ENCODE data around the gene RBM33.
"Not testable (repeated sequence)": the region's sequence is repeated elsewhere in the genome, so short reads cannot be mapped to it uniquely, and the experiment has no call there.

The RBM33 gene

DNA sequence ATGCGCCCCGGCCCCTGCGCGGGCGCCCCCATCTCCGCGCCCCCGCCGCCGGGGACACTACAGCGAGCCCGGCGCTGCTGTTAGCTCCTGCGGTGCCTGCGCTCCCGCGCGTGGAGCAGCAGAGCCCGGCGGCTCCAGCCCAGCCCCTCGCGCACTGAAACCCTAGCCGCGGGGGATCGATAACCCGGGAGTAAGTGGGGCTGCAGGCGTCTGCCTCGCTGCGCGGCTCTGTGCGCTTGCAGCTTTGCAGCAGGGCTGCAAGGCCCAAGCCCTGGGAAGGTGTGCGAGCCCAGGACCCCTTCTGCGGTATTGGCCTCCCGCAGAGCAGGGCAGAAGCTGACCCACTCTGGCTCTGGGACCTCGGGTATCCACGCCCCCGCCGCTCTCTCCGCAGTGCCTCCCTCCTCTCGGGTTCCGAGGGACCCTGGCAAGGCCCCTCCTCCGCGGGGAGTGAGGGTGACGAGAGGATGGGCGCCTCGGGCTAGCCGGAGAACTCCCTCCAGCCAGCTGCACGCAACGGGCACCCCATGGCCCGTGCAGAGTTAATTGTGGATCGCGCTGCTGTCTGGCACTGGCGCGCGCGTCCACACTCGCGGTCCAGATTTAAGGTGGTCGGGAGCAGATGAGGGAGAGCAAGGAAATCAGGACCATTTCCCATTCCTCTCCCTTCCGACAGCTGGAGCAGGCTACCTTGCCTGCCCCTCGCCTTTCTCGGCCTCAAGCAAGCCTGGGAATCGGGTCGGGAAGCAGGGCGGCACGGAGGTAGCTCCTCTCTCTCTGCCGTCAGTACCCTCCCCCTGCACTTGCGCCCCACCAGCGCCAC lies 165.7 kb downstream of the RBM33 start:
- no peak for DNase-seq (ENCODE audit: low read depth in 2 of 2)

DNA sequence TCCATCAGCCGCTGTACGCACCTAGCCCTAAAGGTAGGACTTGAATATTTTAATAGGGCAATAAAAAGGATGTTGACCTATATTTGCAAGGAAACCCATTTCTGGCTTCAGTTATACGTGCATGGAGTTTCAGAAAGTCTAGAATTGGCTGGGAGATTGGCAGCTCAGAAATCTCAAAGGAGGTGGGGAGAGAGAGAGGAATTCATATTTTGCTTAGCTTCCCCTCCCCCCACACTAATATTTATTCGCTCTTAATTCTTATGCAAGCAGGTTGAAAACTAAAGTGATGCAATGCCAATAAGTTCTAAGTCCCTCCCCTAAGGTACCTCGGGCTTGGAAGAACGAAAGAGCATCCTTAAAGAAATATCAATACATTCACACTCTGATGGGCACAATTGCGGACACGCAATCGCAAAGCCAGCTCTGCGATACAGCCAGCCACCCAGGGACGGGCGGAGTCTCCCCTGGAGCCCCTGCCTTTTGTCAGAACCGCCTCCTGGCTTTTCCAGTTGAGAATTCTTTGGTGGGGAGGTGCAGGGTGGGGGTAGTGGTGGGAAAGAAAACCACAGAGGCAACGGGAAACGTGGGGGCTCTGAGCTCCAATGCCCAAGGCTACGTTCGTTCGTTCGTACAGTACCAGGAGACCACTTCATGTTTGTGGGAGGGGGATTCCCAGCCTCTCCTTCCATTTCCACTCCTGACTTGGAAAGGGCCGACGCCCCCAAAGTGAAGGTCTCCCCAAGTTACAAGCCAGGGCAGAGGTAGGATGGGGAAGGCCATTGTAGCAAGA lies 166.5 kb downstream of the RBM33 start:
- no peak for DNase-seq (ENCODE audit: low read depth in 2 of 2)

DNA sequence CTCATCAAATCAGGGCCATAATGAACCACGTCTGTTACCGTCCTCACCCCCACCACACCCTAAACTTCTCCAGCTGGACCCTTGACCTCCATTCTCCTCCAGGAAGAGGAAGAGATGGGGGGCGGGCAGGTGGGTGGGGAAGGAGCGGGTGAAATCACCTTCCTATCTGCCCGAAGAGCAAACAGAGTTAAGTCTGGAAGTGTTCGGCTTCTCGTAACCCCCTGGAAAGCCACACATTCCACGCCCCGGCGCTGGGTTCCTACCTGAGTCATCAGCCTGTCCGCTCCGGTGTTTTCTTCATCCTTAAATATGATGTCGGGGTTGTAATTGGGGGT lies 167.1 kb downstream of the RBM33 start:
- no peak for DNase-seq (ENCODE audit: low read depth in 2 of 2)

DNA sequence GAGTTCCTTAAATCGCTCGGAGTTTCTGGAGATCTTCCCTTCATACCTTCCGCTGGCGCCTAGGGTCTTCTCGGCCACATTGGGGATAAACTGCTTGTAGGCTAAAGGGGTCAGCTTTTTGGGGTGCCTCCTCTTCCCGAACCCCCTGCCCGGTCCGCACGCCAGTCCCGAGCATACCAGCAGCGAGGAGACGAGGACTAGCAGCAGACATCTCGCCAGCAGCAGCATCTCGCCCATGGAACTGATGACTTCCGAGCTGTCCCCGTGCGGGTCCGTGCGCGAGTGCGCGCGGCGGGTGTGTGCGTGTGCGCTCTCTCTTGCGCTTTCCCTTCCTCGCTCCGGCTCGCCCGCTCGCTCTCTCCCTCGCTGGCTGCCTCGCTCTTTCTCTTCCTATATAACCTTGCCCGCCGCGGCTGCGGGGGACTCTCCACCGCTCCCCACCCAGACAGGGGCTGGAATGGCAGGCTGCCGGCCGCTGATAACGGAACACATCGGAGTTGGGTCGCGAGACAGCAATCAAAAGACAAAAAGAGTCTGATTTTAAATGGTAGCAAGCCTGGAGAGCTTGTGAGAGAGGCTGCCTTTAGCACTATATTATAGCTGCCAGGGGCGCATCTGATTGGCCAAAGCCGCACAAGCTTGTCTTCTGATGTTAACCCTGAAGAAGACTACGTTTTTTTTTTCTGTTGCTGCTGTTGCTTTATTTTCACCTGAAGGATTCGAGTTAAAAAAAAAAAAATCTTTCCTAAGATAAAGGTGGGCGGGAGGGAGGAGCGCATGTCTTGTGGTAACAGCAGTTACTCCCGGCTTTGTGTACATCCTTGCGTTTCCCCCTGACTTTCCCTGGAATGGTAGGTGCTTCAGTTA lies 167.7 kb downstream of the RBM33 start, which contains the start of gene SHH:
TSS of gene SHH (minus strand) at position 569 of the 867 bp plus-strand sequence. CDS start at position 228, 341 bp downstream.
- no peak for DNase-seq (ENCODE audit: low read depth in 2 of 2)

DNA sequence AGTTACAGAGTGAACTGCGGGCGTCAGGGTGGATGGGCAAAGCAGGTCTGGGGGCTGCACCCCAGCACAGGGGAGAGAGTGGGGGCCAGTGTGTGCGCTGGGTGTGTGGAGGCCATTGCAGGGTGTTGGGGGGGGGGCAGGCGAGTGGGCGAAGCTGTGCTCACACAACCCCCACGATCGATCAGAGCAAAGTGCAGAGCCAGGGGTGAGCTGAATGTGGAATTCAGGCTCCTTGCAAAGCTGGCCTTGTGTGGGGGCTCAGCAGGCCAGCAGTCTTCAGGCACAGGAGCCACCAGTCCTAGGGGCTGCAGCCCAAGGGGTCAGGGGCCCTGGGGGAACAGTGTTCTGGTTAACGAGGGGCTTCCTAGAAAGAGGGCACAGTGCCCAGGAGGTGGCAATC lies 168.7 kb downstream of the RBM33 start:
- DNase-seq (ENCODE audit: low read depth in 2 of 2), result no peak

DNA sequence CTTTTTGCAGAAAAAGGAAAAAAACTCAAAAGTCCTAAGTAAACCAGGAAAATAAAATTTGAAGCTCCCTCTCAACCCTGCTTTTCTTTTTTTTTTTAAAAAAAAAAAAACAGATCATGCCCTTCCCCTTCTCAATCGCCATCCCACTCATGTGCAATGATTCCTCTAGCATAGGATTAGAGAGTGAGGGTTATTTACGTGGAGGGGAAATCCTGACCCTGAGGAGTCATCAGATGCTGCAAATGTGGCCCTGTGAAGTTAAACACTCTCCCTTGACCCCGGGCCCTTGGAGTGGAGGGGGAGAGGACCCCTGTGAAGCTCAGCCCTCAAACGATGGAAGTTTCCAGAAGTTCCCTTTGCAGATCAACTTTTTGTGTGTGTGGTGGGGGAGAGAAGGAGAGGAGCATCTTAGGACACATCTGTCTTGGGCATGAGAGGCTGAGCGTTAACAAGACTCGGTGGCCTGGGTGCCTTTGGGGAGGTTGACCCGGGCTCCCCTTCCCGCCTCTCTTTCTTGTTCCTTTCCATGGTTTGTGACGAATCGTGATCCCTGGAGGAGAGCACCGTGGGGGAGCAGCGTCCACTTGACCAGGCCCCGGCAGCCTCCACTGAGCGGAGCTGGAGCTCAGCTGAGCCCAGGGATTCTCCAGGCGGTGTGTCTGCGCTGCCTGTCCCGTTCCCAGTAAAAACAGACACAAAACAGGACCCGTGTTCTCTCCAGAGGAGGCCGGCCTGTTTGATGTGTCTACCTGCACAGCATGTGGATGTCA lies 169.3 kb downstream of the RBM33 start:
- DNase-seq (ENCODE audit: low read depth in 2 of 2), result no peak

DNA sequence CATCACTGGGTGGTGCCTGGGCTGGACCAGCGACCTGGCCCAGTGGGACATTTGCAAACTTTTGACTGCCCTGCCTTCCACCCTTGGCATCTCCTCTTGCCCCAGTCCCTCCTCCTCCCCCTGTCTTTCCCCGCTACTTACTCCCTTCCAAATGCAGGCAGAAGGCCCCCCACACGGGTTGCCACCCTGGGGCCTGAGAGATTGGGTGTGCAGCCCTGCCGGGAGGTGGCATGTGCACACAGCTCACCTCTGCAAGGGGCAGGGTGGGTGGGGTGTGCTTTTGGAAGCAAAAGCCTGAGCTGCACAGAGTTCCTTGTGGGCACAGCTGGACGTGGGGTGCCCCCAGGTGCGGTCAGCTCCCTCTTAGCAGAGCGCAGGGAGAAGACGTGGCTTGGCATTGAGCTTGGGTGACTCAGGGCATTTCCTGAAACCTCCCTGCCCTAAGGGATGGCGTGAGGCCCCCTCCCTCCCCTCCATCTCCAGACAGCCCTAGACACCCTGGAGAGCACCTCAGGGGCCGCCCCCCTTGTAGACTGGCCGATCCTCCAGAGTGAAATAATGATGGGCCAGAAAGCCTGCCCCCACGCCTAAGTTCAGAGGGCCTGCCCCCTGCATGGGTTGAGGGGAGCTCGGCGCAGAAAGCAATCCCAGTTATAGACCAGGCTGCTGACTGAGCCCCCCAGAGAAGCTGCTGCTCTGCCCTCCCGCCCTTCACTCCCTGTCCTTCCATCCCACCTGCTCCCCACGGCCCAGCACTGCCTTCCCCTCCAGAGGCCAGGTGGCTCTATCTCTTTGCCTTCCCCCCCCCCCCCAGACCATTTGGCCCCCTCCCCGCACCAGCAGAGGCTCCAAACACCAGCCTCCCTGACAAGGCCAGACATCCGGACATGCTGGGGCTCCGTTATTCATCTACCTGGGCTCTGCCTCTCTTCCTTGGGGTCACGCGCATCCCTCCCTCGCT lies 170.1 kb downstream of the RBM33 start:
- no peak for DNase-seq (ENCODE audit: low read depth in 2 of 2)

DNA sequence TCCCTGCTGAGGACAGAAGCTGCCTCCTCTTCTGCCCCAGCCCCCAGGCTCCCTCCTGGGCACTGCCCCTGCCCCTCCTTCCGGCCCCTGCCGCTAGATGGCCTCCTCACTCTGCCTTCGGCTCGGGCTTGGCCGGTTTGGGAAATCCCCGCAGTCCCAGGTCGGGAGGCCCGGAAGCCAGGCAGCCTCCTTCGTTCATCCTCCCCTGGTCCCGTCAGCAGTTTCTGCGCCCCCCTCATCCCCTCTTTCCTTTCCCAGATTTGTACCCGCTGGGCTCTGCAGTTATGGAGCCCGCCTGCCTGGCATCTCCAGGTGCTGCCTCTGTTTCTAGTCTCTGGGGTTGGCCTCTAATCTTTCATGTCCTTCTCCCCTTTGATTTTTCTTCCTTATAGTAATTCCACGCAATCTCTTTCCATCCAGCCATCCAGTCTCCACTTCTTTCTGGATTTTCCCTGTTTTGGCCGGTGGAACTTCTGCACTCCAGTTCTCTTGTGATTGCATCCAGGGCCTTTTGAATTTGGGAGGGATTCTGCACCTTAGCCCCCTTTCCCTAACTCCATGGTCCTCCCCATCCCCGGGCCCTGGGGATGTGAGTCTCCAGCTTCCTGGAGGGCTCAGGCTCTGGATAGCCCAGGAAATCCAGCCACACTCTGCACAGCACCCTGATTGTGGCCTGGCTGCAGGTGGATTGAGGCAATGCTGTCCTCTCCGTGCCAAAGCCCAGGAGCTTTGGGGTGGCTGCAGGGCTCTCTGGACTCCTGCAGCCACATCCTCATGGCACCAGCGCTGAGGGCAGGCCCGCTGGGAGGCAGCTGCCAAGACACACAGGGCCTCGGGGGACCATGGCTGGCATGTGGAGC lies 171.1 kb downstream of the RBM33 start:
- DNase-seq (ENCODE audit: low read depth in 2 of 2), result peak; percentile 17 to 30

DNA sequence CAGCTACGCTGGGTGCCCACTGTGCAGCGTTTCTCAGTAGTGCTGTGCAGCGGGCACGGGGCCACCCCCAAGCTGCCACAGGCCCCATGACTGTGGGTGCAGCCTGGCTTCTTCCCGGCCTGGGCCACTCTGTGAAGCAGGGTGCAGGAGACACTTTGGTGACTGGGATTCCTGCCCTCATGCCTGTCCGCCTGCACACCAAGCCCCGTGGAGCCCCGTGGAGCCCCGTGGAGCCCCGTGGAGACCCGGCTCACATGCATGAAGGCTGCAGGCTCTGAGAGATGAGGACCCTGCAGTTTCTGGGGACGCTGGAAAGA lies 171.7 kb downstream of the RBM33 start:
- DNase-seq (ENCODE audit: low read depth in 2 of 2), result no peak

DNA sequence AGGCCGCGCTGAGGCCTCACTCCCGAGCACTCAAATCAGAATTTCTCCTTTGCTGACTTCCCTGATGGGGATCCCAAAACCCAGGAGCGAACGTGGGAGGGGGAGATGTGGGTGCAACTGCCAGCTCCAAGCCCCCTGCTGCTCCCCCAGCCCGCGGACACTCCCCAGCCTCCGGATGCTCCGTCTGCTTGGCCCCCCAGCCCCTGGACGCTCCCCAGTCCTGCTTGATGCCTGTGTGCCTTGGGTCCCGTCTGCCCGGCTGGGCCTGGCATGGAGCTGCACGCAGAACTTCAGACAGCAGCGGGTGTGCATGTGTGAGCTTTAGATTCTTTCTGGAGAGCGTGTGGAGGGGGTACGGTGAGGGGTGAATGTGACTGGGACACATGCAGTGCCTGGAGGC lies 172.5 kb downstream of the RBM33 start:
- no peak for DNase-seq (ENCODE audit: low read depth in 2 of 2)

DNA sequence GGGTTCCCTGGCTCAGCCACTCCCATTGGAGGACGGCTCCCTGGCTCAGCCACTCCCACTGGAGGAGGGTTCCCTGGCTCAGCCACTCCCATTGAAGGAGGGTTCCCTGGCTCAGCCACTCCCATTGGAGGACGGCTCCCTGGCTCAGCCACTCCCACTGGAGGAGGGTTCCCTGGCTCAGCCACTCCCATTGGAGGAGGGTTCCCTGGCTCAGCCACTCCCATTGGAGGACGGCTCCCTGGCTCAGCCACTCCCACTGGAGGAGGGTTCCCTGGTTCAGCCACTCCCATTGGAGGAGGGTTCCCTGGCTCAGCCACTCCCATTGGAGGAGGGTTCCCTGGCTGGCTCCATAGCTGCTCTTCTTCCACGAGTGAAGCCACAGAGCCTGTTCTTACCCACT lies 173.1 kb downstream of the RBM33 start:
- not testable (repeated sequence) for DNase-seq (ENCODE audit: low read depth in 2 of 2)

DNA sequence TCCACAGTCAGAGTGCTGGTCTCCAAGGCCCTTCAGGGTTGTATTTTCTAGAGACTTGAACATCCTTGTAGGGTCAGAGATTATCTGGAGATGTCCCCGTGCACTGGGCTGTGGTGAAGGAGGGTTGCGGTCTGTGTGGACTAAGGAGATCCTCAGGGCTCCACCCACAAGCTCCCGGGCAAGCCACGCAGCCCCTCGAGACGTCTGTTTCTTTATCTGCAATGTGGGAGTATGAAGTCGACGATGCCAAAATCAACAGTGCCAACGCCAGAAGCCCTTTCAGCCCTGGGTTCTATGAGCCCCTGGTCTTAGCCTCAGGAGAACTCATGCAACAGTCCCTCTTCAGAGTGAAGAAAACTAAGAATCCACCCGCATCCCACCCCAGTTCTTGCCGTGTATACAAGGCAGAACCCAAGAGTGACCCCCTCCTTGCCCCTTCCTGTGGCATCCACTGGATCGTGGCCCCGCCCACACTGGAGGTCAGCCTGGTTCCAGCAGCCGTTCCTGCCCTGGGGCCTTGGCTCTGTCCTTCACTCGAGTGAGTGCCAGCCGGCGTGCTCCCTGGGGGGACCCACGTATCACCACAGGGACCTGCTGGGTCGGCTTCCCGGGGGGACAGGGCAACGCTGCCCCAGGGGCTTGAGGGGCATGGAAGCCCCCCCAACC lies 173.8 kb downstream of the RBM33 start:
- DNase-seq (ENCODE audit: low read depth in 2 of 2), result no peak

DNA sequence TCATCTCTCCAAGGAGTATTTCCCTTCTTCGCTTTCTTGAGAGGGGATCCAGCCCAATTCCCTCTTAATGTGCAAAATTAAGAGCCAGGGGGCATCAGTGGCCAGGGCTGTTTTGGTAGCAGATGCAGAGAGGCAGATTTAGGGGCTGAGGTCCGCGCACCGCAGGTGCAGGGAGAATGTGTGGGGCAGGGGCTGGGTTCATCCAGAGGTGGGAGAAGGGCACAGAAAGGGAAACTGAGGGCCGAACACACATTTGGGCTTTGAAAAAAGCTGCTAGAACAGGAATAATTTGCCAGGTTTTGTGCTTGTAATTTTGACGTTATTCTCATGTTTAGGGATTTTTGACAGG lies 174.3 kb downstream of the RBM33 start:
- DNase-seq (ENCODE audit: low read depth in 2 of 2), result no peak

DNA sequence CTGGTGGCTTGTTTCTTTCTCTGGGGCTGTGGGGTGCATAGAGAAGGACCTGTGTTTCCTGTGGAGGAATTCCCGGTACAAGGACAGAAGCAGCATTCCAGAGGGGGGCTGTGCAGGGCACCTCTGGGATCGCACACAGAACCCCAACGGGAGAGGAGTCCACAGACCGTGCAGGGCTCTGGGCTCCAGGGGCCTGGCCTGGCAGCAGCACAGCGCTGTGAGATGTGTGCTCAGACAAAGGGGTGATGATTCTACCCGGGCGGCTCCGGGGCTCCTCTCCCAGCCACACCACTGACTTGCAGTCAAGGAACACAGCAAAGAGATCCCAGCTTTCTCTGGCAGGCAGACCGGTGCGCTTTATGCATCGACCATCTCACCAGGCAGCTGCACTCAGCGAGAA lies 174.7 kb downstream of the RBM33 start:
- DNase-seq (ENCODE audit: low read depth in 2 of 2), result no peak

DNA sequence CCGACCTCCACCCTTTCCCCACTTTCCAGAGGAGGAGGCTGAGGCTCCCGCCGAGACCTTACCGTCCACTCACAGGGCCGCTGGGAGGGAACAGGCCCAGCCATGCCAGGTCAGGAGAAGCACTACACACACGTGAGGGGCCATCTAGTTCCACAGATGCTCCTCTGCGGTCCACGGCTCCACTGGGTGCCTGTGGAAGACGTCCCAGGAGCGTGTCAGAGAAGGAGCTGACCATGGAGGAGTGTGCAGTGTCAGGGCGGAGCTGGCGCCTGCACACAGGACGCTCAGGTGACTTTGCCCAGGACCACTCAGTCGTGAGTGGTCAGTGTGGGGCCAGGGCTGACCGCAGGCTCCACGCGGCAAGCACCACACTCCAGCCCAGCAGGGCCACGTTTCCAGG lies 175.8 kb downstream of the RBM33 start:
- no peak for DNase-seq (ENCODE audit: low read depth in 2 of 2)

DNA sequence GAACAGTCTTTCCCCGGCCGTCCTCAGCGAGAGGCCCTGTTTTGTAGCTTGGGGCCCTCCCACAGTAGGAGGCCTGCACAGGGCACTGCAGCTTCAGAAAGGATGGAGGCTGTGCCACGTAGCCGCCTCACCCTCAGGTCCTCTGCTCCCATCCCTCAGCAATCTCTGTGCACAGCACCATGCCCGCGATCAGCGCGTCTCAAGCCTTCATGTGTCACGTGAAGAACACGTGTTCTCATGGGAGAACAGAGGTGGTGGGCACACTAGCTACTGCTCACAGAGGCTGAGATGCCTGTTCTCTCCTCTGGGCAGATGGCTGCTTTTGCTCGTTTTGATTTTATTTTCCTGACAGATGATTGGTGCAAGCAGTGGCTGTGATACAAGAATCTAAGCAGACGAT lies 176.3 kb downstream of the RBM33 start:
- no peak for DNase-seq (ENCODE audit: low read depth in 2 of 2)

DNA sequence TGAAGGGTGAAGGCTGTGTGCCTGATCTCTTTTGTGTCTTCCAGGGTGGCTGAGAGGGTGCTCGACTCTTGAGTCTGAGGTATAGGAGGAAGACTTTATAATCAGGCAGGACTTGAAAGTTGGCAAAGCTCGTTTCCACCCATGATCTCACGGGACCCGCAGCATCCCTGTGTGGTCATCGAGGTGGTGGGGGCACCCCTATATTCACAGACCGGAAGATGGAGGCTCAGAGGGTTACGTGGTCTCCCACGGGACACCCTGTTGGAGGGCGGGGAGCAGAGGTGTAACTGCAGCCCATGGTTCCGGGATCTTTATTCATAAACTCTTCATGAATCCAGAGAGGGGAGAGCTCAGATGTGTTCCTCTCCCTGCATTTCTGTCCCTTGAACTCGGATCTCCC lies 177.4 kb downstream of the RBM33 start:
- no peak for DNase-seq (ENCODE audit: low read depth in 2 of 2)

DNA sequence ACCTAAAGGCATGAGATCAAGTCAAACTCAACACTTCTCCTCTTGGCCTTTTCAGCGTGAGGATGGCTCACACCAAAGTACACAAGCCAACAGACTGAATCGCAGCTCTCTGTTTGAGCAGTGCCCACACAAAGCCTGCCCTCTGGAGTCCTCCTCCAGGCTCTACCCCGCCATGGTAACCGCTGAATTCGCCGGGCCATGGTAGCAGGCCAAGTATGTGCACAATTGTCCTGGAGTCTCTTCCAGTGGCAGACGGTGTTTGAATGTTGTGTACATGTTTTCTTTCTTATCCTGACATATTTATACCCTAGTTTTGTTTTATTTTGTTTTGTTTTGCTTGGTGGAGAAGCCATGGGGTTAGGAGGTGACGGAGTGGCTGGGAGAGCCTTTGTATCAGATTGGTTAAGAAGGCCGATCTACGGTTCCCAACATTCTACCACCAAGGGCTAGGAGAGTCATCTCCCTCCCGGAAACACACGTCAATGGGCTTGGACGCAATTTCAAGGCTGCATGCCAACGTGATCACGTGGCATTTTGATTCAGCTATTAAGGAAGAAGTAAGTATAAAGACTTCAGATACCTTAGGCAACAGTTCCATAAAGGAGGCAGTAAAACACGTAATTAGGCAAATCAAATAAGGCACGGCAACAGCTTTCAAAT lies 179.9 kb downstream of the RBM33 start:
- DNase-seq (ENCODE audit: low read depth in 2 of 2), result no peak

DNA sequence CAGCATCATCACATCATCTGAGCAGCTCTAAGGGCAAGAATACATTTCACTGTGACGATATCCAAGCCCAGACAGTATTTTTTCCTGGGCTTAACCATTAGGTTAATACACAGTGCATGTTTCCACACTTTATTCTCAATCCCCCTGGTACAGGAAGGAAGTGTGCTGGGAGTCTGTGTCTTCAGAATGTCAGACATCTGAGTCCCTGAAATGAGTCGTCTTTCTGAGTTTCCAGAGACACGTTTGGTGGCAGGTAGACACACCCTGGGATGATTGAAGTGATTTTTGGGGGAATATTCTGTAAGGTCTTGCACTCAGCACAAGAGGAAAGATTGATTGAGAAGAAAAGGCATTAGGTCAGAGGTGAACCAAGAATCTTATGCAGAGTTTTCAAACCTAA lies 180.9 kb downstream of the RBM33 start:
- DNase-seq (ENCODE audit: low read depth in 2 of 2), result no peak
